ENCODE measurements around the gene ABHD14A. TPM values are rescaled to one million over a fixed set of nuclear protein-coding genes. Genes with fewer than 3 reads are reported as not detected.

Gene ABHD14A
- total and polyA plus RNA-seq, 3 donors from 2014 or later: 27.7 to 51.6 (median 38.9) TPM

DNA sequence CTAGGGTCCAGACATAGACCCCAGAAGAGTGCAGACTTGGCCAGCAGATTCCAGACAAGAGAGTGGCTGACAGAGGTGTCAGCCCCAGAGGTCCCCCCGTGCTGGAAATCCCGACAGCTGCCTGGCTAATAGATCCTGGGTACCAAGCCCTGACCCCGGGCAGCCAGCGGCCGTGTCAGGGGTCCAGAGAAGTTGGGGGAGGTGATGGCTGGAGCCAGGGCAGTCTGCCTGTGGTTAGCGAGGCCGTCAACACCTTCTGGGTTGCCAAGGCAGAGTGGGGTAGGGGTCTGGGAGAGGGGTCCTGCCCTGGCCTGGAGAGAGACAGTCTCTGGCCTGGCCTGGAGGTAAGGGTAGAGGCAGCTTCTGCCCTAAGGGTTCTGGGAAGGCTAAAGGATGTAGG, 45.9 kb downstream of the ABHD14A start:
- 81 to 91% methylated on average over 6 to 7 of the region's 7 CpGs for WGBS, 2 donors

DNA sequence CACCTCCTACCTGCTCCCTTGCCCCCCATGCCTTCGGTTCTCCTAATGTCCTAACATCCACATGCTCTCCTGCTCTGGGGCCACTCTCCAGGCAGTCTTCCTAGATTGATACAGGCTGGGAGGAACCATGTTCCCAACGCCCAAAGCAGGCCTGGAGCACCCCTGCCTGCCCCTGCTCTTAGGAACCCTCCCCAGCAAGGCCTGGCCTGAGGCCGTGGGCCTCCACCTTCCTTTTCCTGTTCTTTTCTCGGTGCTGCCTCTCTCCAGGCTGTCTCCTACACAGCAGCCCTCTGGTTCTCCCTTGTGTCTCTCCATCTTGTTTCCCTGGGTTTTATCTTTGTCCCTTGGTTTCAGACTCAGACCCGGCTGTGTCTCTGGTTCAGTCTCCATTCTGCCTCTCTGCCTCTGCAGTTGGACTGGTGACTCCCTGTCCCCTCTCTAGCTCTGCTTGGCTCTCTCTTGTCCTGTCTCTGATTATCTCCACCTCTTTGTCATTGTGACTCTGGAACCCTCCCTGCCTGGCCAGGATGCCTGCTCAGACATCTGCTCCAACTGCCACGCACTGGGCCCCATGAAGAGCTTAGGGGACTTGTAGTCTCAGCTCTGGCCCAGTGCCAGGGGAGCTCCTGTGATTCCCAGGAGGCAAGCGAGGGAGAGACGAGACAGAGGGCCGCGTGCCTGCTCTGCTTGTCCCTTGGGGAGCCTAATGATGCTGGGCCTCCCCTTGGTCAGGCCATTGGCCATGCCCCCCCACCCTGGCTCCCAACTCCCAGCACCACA, 46.8 kb downstream of the ABHD14A start:
- no peaks in the 10 kb centered on the region for H3K9me3 ChIP-seq
- H3K27me3 ChIP-seq: no peaks in the 10 kb centered on the region
- intact Hi-C loops (cut with DNase I; ENCODE audit: low total_unique reads): no loop called here
- 64 to 80% methylated on average over 6 to 10 of the region's 10 CpGs for WGBS, 2 donors
- TF ChIP-seq, protein P1, sequence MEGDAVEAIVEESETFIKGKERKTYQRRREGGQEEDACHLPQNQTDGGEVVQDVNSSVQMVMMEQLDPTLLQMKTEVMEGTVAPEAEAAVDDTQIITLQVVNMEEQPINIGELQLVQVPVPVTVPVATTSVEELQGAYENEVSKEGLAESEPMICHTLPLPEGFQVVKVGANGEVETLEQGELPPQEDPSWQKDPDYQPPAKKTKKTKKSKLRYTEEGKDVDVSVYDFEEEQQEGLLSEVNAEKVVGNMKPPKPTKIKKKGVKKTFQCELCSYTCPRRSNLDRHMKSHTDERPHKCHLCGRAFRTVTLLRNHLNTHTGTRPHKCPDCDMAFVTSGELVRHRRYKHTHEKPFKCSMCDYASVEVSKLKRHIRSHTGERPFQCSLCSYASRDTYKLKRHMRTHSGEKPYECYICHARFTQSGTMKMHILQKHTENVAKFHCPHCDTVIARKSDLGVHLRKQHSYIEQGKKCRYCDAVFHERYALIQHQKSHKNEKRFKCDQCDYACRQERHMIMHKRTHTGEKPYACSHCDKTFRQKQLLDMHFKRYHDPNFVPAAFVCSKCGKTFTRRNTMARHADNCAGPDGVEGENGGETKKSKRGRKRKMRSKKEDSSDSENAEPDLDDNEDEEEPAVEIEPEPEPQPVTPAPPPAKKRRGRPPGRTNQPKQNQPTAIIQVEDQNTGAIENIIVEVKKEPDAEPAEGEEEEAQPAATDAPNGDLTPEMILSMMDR (IDR thresholded peaks at IDR 0.05): no peak
- TF ChIP-seq POLR2A (IDR thresholded peaks at IDR 0.05): no peak
- no peak for DNase-seq
- H3K4me1 ChIP-seq: peaks cover 57% of the 10 kb centered on the region
- H3K27ac ChIP-seq: peak overlapping the region; percentile 31 to 47
- H3K4me3 ChIP-seq: no peak overlapping the region
- no peaks in the 10 kb centered on the region for H3K36me3 ChIP-seq (ENCODE audit: low read depth, missing control alignments)

More for the DNA sequence above, 45.9 kb downstream of the ABHD14A start:
- Histone ChIP-seq H3K27ac (peak overlapping the region; percentile 31 to 54), H3K27me3 (no peaks in the 10 kb centered on the region), H3K9me3 (no peaks in the 10 kb centered on the region), H3K36me3 (ENCODE audit: low read depth, missing control alignments) (no peaks in the 10 kb centered on the region), H3K4me1 (peaks cover 52% of the 10 kb centered on the region), H3K4me3 (no peak overlapping the region)
- DNase-seq: no peak
- intact Hi-C loops (cut with DNase I; ENCODE audit: low total_unique reads): no loop called here
- TF ChIP-seq, protein P1 (IDR thresholded peaks at IDR 0.05): no peak
- no peak for TF ChIP-seq POLR2A (IDR thresholded peaks at IDR 0.05)

DNA sequence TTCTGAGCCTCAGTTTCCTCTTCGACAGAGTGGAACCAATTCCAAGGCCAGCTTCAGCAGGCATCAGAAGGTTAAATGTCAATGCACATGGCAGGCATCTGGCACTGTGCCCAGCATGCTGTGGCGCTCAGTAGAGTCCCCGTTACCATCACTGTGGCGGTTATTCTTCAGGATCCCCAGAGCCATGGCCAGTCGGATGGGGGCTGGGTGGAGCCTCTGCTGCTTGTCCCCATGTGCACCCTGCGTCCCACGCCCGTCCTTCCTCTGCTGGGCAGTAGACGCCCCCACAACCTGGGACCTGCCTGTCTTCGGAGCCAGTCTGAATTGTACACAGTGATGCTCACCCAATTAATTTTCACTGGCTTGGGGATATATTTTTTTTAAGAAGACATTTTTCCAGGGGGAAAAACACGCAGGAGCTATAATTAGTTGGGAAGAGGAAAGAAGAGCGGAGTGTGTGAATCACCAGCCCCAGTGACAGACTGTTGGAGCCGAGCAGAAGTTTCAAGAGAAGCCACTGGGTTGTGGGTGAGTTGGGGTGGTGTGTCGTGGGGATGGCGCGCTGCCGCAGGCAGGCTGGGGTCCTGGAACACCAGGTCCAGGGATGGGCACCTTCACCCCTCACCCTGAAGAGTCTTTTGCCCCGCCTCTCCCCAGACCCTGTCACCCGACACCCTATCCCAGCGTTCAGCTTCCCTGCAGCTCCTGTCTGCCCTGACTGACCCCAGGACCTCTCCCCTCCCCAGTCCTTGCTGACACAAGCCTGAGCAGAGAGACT, 47.6 kb downstream of the ABHD14A start:
- Histone ChIP-seq H3K4me1 (peaks cover 57% of the 10 kb centered on the region), H3K27me3 (no peaks in the 10 kb centered on the region), H3K36me3 (ENCODE audit: low read depth, missing control alignments) (no peaks in the 10 kb centered on the region), H3K4me3 (no peak overlapping the region), H3K27ac (peak overlapping the region in 1 of 2 donors; percentile 47), H3K9me3 (no peaks in the 10 kb centered on the region)
- peak; percentile 64 for DNase-seq
- WGBS, 2 donors: 68 to 71% methylated on average over 14 to 20 of the region's 20 CpGs
- intact Hi-C loops (cut with DNase I; ENCODE audit: low total_unique reads): no loop called here
- no peak for TF ChIP-seq POLR2A (IDR thresholded peaks at IDR 0.05)
- TF ChIP-seq, protein P1 (IDR thresholded peaks at IDR 0.05): no peak

DNA sequence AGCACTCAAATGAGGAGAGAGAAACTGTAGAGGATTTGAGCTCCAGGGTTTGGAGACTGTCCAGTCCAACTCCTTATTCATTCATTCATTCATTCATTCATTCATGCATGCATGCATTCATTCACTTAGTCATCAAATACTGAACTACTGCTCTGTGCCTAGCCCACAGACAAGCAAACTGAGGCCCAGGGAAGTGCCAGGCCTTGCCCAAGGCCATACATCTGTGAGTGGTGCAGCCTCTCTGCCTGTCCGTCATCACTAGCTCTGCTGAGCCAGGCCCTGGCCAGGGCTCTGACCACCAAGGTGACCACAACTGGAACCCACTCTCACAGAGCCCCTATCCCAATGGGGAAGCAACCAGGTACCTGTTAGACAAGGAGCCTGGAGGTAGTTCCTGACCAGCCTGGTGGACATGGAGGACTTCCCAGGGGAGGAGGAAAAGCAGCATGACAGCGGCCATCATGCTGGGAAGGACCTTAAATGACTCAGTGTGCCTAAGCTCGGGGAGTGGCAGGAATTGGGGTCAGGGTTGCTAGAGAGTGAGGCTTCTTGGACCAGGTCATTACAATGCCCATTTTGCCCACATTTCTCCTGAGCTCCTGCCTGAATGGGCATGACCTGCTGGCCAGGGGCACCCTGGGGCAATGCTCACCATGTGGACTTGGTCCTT, 48.4 kb downstream of the ABHD14A start:
- no peaks in the 10 kb centered on the region for H3K9me3 ChIP-seq
- H3K4me3 ChIP-seq: no peak overlapping the region
- no peaks in the 10 kb centered on the region for H3K36me3 ChIP-seq (ENCODE audit: low read depth, missing control alignments)
- peaks cover 60% of the 10 kb centered on the region for H3K4me1 ChIP-seq
- DNase-seq: no peak
- no peak overlapping the region for H3K27ac ChIP-seq
- TF ChIP-seq, protein P1 (IDR thresholded peaks at IDR 0.05): no peak
- TF ChIP-seq POLR2A (IDR thresholded peaks at IDR 0.05): no peak
- intact Hi-C loops (cut with DNase I; ENCODE audit: low total_unique reads): no loop called here
- WGBS, 2 donors: 75 to 84% methylated on average over 3 of the region's 3 CpGs
- no peaks in the 10 kb centered on the region for H3K27me3 ChIP-seq

Measured in testis (tissue), 3 donors.